ENCODE data around the gene SHROOM4. TPM values are rescaled to one million over a fixed set of nuclear protein-coding genes. Genes with fewer than 3 reads are reported as not detected.
A peak's percentile ranks its signal among the peaks of the same experiment; 100 is the strongest.

SHROOM4 gene
- total RNA-seq, 4 donors from 2014 or later = 4.6 to 14.1 (median 11.4) TPM

- no peak for TF ChIP-seq CTCF (IDR thresholded peaks at IDR 0.05)
- no peak for TF ChIP-seq POLR2A (IDR thresholded peaks at IDR 0.05)
- no peak for TF ChIP-seq EP300 (IDR thresholded peaks at IDR 0.05)
- DNase-seq (ENCODE audit: low spot score in 2 of 2) = no peak
- Histone ChIP-seq H3K36me3 (no peaks in the 10 kb centered on the region), H3K4me1 (peaks cover 0 to 3% (median 2%) of the 10 kb centered on the region in 4 donors), H3K9me3 (no peaks in the 10 kb centered on the region), H3K27me3 (no peaks in the 10 kb centered on the region), H3K27ac (no peak overlapping the region), H3K4me3 (no peak overlapping the region)
Measured at GRCh38 chrX:50648156-50648555, 165.8 kb downstream of the SHROOM4 start.

- DNase-seq (ENCODE audit: low spot score in 2 of 2) = no peak
- Histone ChIP-seq H3K4me1 (peaks cover 0 to 3% (median 2%) of the 10 kb centered on the region in 4 donors), H3K4me3 (no peak overlapping the region), H3K27ac (no peak overlapping the region), H3K9me3 (no peaks in the 10 kb centered on the region), H3K27me3 (peaks cover 0 to 8% of the 10 kb centered on the region in 2 donors), H3K36me3 (no peaks in the 10 kb centered on the region)
- TF ChIP-seq EP300 (IDR thresholded peaks at IDR 0.05) = no peak
- TF ChIP-seq CTCF (IDR thresholded peaks at IDR 0.05) = no peak
- no peak for TF ChIP-seq POLR2A (IDR thresholded peaks at IDR 0.05)
Measured at GRCh38 chrX:50644496-50644895, 169.5 kb downstream of the SHROOM4 start.

- Histone ChIP-seq H3K9me3 (no peaks in the 10 kb centered on the region), H3K36me3 (no peaks in the 10 kb centered on the region), H3K27ac (peak overlapping the region in 1 of 4 donors; percentile 20), H3K4me1 (peaks cover 0 to 3% (median 2%) of the 10 kb centered on the region in 4 donors), H3K27me3 (peaks cover 0 to 8% of the 10 kb centered on the region in 2 donors), H3K4me3 (peak overlapping the region in 1 of 4 donors; percentile 23)
- DNase-seq (ENCODE audit: low spot score in 2 of 2) = no peak
- no peak for TF ChIP-seq POLR2A (IDR thresholded peaks at IDR 0.05)
- no peak for TF ChIP-seq CTCF (IDR thresholded peaks at IDR 0.05)
- TF ChIP-seq EP300 (IDR thresholded peaks at IDR 0.05) = no peak
- 64 to 78% methylated on average over 4 to 7 of the region's 7 CpGs for WGBS, 2 donors
Measured at GRCh38 chrX:50643525-50644137, 170.4 kb downstream of the SHROOM4 start.

GRCh38 chrX:50638123-50638522, 175.9 kb downstream of the SHROOM4 start:
- Histone ChIP-seq H3K27ac (no peak overlapping the region), H3K9me3 (no peaks in the 10 kb centered on the region), H3K27me3 (peaks cover 0 to 14% of the 10 kb centered on the region in 2 donors), H3K4me3 (no peak overlapping the region), H3K4me1 (no peaks in the 10 kb centered on the region), H3K36me3 (peaks cover 0 to 14% (median 0%) of the 10 kb centered on the region in 3 donors)
- TF ChIP-seq POLR2A (IDR thresholded peaks at IDR 0.05) (no peak), CTCF (IDR thresholded peaks at IDR 0.05) (no peak)
- WGBS, 2 donors = 54% methylated on average over 3 of the region's 3 CpGs; no CpG with 5 or more reads in 1 of the 2 donors
- DNase-seq (ENCODE audit: low spot score in 2 of 2) = no peak

GRCh38 chrX:50635817-50636365, 178.1 kb downstream of the SHROOM4 start:
- Histone ChIP-seq H3K4me1 (no peaks in the 10 kb centered on the region), H3K36me3 (peaks cover 0 to 14% (median 0%) of the 10 kb centered on the region in 3 donors), H3K9me3 (no peaks in the 10 kb centered on the region), H3K27me3 (peaks cover 0 to 14% of the 10 kb centered on the region in 2 donors), H3K4me3 (no peak overlapping the region), H3K27ac (no peak overlapping the region)
- 62 to 67% methylated on average over 4 of the region's 4 CpGs for WGBS, 2 donors
- DNase-seq (ENCODE audit: low spot score in 2 of 2) = no peak
- TF ChIP-seq EP300 (IDR thresholded peaks at IDR 0.05) (no peak), POLR2A (IDR thresholded peaks at IDR 0.05) (no peak), CTCF (IDR thresholded peaks at IDR 0.05) (no peak)
